Ovary (tissue), 9 donors: ENCODE measurements around the gene KRT33A. TPM values are rescaled to one million over a fixed set of nuclear protein-coding genes. Genes with fewer than 3 reads are reported as not detected.

Experiments
- DNase-seq, 5 donors: peaks; one replicate each; pipeline ENCODE4 v3.0.0-alpha.2; 2019 to 2020
- H3K27ac ChIP-seq, 2 donors: fragments of 200-600 bp; one replicate each; pipeline versions ENCODE4 v1.5.1 to v1.8.0; 2019 to 2022
- H3K27me3 ChIP-seq: fragments of 200-600 bp; one replicate; pipeline ENCODE4 v1.8.0; 2022
- H3K36me3 ChIP-seq: fragments of 200-600 bp; sonication (generic); one replicate; pipeline ENCODE4 v1.5.1; 2019
- H3K4me1 ChIP-seq: one replicate; pipeline ENCODE4 v1.8.1; 2013; ENCODE audit warnings: mild to moderate bottlenecking, moderate library complexity; ENCODE audit not compliant: insufficient read depth
- H3K4me3 ChIP-seq: fragments of 200-600 bp; sonication (generic); one replicate; pipeline ENCODE4 v1.5.1; 2017
- H3K9me3 ChIP-seq, 2 donors: fragments of 200-600 bp in 1 of 2; sonication (generic) in 1 of 2; one replicate each; pipeline versions ENCODE4 v1.5.1 to v1.8.1; 2013 to 2019; ENCODE audit warnings: mild to moderate bottlenecking in 1 of 2, moderate library complexity in 1 of 2
- CTCF ChIP-seq, 3 donors: fragments of 450-650 bp in 2 of 3; fragments of 200-600 bp in 1 of 3; IDR thresholded peaks; one replicate each; pipeline versions ENCODE4 v1.5.1 to v1.8.0; 2016 to 2022; ENCODE audit warnings: antibody characterized with exemption in 3 of 3, mild to moderate bottlenecking in 1 of 3
- EP300 ChIP-seq: sonication (generic); formaldehyde crosslinking; IDR thresholded peaks from one replicate; pipeline ENCODE4 v1.6.1; 2017; ENCODE audit warnings: antibody characterized with exemption
- POLR2A ChIP-seq: fragments of 450-650 bp; IDR thresholded peaks from one replicate; pipeline ENCODE4 v1.6.1; 2017; ENCODE audit warnings: antibody characterized with exemption, mild to moderate bottlenecking, moderate library complexity
- WGBS, 3 donors: extraction: QIAGEN DNeasy Blood & Tissue Kit in 1 of 3; methylation state at CpG; one replicate each; pipeline versions ENCODE4 v1.1.5 to v1.1.7; 2013 to 2017; 5-methylcytosine and 5-hydroxymethylcytosine counted together
- intact Hi-C, 4 donors: fragments of 100-400 bp; cut with DNase I; formaldehyde crosslinking; loops; one replicate each; pipeline versions ENCODE4 v1.11.0 to v1.15.1; 2022 to 2023
- polyA plus RNA-seq, 2 donors: library from polyadenylated mRNA; stranded (reverse); fragments of 200-250 nt in 1 of 2; fragments of 350-450 nt in 1 of 2; fragmentation: Illumina TruSeq in 1 of 2; extraction: RNeasy Lipid Tissue Mini Kit (QIAGEN cat#74804) in 1 of 2; gene quantifications; one replicate each; pipeline ENCODE4 v1.2.3, GENCODE V29; 2013 to 2014
- total RNA-seq, 7 donors: library from RNA; depleted of rRNA in 2 of 7; stranded (reverse); fragments of >200 nt in 2 of 7; fragmentation: NEBNext Ultra II Directional in 3 of 7; extraction: Animal tissue kit (Norgen Biotek cat#: 25700) in 3 of 7; gene quantifications; one replicate each; pipeline versions ENCODE4 v1.1.0 to v1.2.4, GENCODE V29; 2016 to 2023
- donor health status: DM: no; HTN: no; CAD: no; lungs with moderate emphysema.
- donor health status: DM: no; HTN: no; CAD: no.
- donor health status: Bipolar disorder and iron deficiency.
- donor health status: DM: yes; HTN: yes; CAD: no.
- donor health status: DM: no; HTN: no; CAD: no.
- donor health status: DM: yes; HTN: yes; CAD: no.

Gene KRT33A
- total and polyA plus RNA-seq, 9 donors, result not detected

- H3K27me3 ChIP-seq, result no peaks in the 10 kb centered on the region
- H3K9me3 ChIP-seq, result no peaks in the 10 kb centered on the region
- no peaks in the 10 kb centered on the region for H3K4me1 ChIP-seq
- DNase-seq, result no peak
- WGBS, 3 donors, result 58 to 69% (median 67%) methylated on average over 5 of the region's 5 CpGs
- TF ChIP-seq POLR2A, result no peak
- no peak for TF ChIP-seq EP300
- TF ChIP-seq CTCF (IDR thresholded peaks at IDR 0.05), result no peak
- H3K36me3 ChIP-seq, result no peaks in the 10 kb centered on the region
- H3K4me3 ChIP-seq, result no peak overlapping the region
- intact Hi-C loops, result no loop called here
- no peak overlapping the region for H3K27ac ChIP-seq
Observed at GRCh38 chr17:41338961-41339485, 11.6 kb downstream of the KRT33A start.

- WGBS, 3 donors, result 96 to 97% (median 96%) methylated on average over 1 of the region's 1 CpG
- intact Hi-C loops, result no loop called here
- no peak for DNase-seq
- Histone ChIP-seq H3K4me1 (no peaks in the 10 kb centered on the region), H3K9me3 (no peaks in the 10 kb centered on the region), H3K27me3 (no peaks in the 10 kb centered on the region), H3K27ac (no peak overlapping the region), H3K4me3 (no peak overlapping the region), H3K36me3 (no peaks in the 10 kb centered on the region)
- TF ChIP-seq CTCF (IDR thresholded peaks at IDR 0.05), result no peak
- no peak for TF ChIP-seq POLR2A
- TF ChIP-seq EP300, result no peak
Observed at GRCh38 chr17:41335747-41336146, 14.9 kb downstream of the KRT33A start.

GRCh38 chr17:41334385-41335305, 16.0 kb downstream of the KRT33A start:
- H3K27ac ChIP-seq, result no peak overlapping the region
- no peaks in the 10 kb centered on the region for H3K36me3 ChIP-seq
- no peak overlapping the region for H3K4me3 ChIP-seq
- no peaks in the 10 kb centered on the region for H3K4me1 ChIP-seq
- H3K9me3 ChIP-seq, result no peaks in the 10 kb centered on the region
- WGBS, 3 donors, result 82 to 87% (median 86%) methylated on average over 6 of the region's 6 CpGs
- intact Hi-C loops, result no loop called here
- no peak for DNase-seq
- no peak for TF ChIP-seq CTCF (IDR thresholded peaks at IDR 0.05)
- TF ChIP-seq EP300, result no peak
- no peak for TF ChIP-seq POLR2A
- no peaks in the 10 kb centered on the region for H3K27me3 ChIP-seq

GRCh38 chr17:41333836-41334235, 16.8 kb downstream of the KRT33A start:
- no peaks in the 10 kb centered on the region for H3K36me3 ChIP-seq
- DNase-seq, result no peak
- H3K4me3 ChIP-seq, result no peak overlapping the region
- 93 to 98% (median 98%) methylated on average over 3 of the region's 3 CpGs for WGBS, 3 donors
- no peak for TF ChIP-seq CTCF (IDR thresholded peaks at IDR 0.05)
- TF ChIP-seq POLR2A, result no peak
- TF ChIP-seq EP300, result no peak
- H3K4me1 ChIP-seq, result no peaks in the 10 kb centered on the region
- H3K9me3 ChIP-seq, result no peaks in the 10 kb centered on the region
- intact Hi-C loops, result no loop called here
- H3K27me3 ChIP-seq, result no peaks in the 10 kb centered on the region
- H3K27ac ChIP-seq, result no peak overlapping the region
